VCaP (cell line): Measurements from ENCODE around the gene DNAJC6.
A peak's percentile ranks its signal among the peaks of the same experiment; 100 is the strongest.

Source experiments
- H3K27ac ChIP-seq: fragments of 450-650 bp; 2 replicates; pipeline ENCODE4 v1.5.1; 2017
- CTCF ChIP-seq: fragments of 450-650 bp; conservative IDR thresholded peaks from 2 replicates; pipeline ENCODE4 v1.5.1; 2017; ENCODE audit warnings: mild to moderate bottlenecking, moderate library complexity

DNAJC6 gene

GRCh38 chr1:65459397-65459768 is 150.0 kb downstream of the DNAJC6 start:
- peak; percentile 63 for TF ChIP-seq CTCF
- H3K27ac ChIP-seq, result no peak overlapping the region
